Mucosa of rectum (tissue), 2 donors: ENCODE data around the gene ATP2A1.
A peak's percentile ranks its signal among the peaks of the same experiment; 100 is the strongest.

Experiments
- H3K27ac ChIP-seq, 2 donors: one replicate each; pipeline ENCODE4 v1.7.0; 2013; ENCODE audit warnings: inconsistent platforms in 2 of 2, low read depth in 2 of 2, low read length in 2 of 2
- H3K27me3 ChIP-seq, 2 donors: one replicate each; pipeline ENCODE4 v1.7.0; 2013; ENCODE audit warnings: low read length in 2 of 2; ENCODE audit not compliant: control insufficient read depth in 2 of 2, insufficient read depth in 2 of 2
- H3K36me3 ChIP-seq, 2 donors: one replicate each; pipeline ENCODE4 v1.7.0; 2013; ENCODE audit warnings: low read length in 2 of 2; ENCODE audit not compliant: control insufficient read depth in 2 of 2, insufficient read depth in 2 of 2
- H3K4me1 ChIP-seq, 2 donors: one replicate each; pipeline ENCODE4 v1.7.0; 2013; ENCODE audit warnings: low read length in 2 of 2, mild to moderate bottlenecking in 1 of 2; ENCODE audit not compliant: control insufficient read depth in 2 of 2, insufficient read depth in 2 of 2
- H3K4me3 ChIP-seq, 2 donors: one replicate each; pipeline ENCODE4 v1.7.0; 2013; ENCODE audit warnings: low read length in 2 of 2
- H3K9ac ChIP-seq, 2 donors: one replicate each; pipeline ENCODE4 v1.7.0; 2013; ENCODE audit warnings: low read length in 2 of 2, low read depth in 1 of 2, mild to moderate bottlenecking in 1 of 2
- H3K9me3 ChIP-seq, 2 donors: one replicate each; pipeline ENCODE4 v1.7.0; 2013; ENCODE audit warnings: low read length in 2 of 2; ENCODE audit not compliant: control insufficient read depth in 2 of 2
- donor health status: healthy.
- donor health status: Normal muscosa, but diverticular disease.

ATP2A1 gene

GRCh38 chr16:28873543-28874201 is 4.6 kb upstream of the ATP2A1 start:
- H3K36me3 ChIP-seq = peaks cover 41% of the 10 kb centered on the region in 2 donors
- no peaks in the 10 kb centered on the region for H3K9me3 ChIP-seq

GRCh38 chr16:28874406-28874805 is 3.9 kb upstream of the ATP2A1 start:
- no peak overlapping the region for H3K27ac ChIP-seq
- H3K9ac ChIP-seq = no peak overlapping the region
- H3K36me3 ChIP-seq = peaks cover 33 to 34% of the 10 kb centered on the region in 2 donors
- H3K9me3 ChIP-seq = no peaks in the 10 kb centered on the region
- no peaks in the 10 kb centered on the region for H3K27me3 ChIP-seq
- H3K4me3 ChIP-seq = no peak overlapping the region
- H3K4me1 ChIP-seq = peaks cover 3 to 4% of the 10 kb centered on the region in 2 donors

More at GRCh38 chr16:28873543-28874201, 4.6 kb upstream of the ATP2A1 start:
- H3K9ac ChIP-seq = no peak overlapping the region
- H3K4me1 ChIP-seq = no peaks in the 10 kb centered on the region
- H3K27ac ChIP-seq = no peak overlapping the region
- no peak overlapping the region for H3K4me3 ChIP-seq
- H3K27me3 ChIP-seq = no peaks in the 10 kb centered on the region

DNA sequence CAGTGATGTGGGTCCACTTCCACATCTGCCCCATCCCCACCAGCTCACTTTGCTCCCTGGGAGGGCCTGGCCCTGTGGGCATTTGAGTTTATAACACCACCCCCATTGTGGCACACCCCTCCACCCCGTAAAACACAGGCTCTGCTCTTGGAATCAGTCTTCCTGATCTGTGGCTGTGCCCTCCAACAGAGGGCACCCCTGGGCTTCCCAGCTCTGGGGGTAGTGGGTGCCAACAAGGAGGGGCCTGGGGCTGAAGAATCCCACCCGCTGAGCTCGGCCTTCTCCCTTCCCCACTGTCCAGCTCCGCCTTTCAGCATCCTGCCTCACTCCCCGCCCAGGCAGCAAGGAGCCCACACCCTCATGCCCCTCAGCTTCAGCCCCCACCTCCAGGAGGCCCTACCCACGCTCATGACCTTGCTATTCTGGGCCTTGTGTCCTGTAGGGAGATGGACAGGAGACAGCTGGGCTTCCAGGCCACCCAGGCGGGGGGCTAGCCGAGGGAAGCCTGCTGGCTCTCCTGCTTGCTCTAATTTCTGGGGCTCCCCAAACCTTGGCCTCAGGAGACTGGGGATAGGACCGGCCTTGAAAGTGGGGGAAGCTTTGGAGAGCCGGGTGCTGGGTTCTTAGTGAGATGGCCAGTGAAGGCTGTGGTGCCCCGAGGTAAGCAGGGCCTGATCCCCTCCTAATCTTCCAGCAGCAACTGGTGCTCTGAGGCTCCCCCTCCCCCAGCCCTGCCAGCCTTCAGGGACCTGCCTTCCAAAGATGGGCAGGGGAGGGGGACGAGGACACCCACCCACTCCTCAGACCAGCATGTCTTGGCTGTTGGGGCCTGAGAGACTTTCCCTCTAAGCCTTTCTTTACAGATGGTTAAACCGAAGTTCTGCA is 2.9 kb upstream of the ATP2A1 start:
- Histone ChIP-seq H3K9me3 (no peaks in the 10 kb centered on the region), H3K27me3 (no peaks in the 10 kb centered on the region), H3K9ac (no peak overlapping the region), H3K4me1 (peaks cover 8 to 9% of the 10 kb centered on the region in 2 donors), H3K36me3 (peaks cover 24% of the 10 kb centered on the region in 2 donors), H3K27ac (no peak overlapping the region), H3K4me3 (no peak overlapping the region)

DNA sequence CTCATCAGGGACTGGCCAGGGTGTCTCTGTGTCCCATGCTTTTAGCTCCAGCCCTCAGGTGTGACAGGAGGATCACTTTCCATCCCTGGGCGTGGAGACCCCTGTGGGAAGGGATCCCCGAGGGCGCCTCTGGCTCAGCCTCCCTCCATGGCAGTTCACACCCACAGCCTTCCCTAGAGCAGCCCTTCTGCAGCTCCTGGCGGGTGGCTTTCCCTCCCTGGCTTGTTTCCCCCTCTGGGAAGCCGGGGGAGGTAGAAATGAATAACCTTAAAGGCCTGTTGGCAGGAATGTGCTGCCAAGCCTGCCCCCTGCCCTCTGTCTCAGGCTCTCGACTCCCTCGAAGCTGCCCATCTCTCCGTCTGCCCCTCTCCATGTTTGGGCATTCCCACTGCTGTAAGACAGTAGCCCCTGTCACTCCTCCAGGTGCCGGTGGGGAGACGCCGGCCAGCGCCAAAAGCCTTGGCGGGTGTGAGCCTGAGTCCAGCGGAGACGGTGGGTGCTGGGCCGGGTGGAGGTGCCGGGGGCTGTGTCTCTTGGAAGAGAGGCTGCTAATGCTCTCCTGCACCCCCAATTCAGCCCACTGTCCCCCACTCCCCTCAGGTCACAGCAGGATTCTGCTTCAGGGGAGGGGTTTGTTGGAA is 2.1 kb upstream of the ATP2A1 start:
- Histone ChIP-seq H3K4me3 (no peak overlapping the region), H3K9me3 (no peaks in the 10 kb centered on the region), H3K9ac (no peak overlapping the region), H3K27me3 (no peaks in the 10 kb centered on the region), H3K36me3 (peaks cover 19 to 23% of the 10 kb centered on the region in 2 donors), H3K27ac (no peak overlapping the region), H3K4me1 (peaks cover 8 to 9% of the 10 kb centered on the region in 2 donors)

DNA sequence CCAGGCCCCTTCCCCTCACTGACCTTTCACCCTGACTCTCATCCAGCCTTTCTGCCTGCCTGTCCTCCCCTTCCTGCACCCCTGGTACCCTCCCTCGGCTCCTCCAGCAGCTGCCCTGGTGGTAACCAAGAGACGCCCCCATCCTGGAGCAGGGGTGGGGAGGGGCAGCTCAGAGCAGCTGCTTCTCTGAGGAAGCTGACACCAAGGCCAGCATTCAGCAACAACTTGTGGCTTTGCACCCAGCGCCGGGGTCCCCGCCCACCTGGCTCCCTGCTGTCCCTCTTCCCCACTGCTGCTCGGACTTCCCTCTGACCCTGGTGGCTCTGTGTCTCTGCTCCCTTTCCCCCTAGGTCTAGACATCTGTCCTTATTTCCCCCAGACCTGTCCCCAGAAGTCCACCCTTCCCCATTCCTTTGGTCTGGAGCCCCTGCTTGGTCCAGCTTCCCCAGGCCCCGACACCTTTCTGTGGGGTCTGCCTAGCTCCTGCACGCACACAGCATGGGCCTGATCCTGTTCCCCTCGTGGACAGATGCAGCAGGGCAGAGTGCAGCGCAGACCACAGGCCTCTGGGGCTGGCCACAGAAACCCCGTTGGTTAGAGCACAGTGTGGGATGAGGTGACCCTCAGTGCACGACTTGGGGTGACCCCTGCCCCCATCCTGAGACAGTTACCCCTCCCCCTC is 1.2 kb upstream of the ATP2A1 start:
- no peak overlapping the region for H3K9ac ChIP-seq
- H3K36me3 ChIP-seq = peaks cover 9 to 15% of the 10 kb centered on the region in 2 donors
- H3K4me1 ChIP-seq = peaks cover 8 to 9% of the 10 kb centered on the region in 2 donors
- H3K4me3 ChIP-seq = no peak overlapping the region
- H3K27me3 ChIP-seq = no peaks in the 10 kb centered on the region
- H3K27ac ChIP-seq = no peak overlapping the region
- H3K9me3 ChIP-seq = no peaks in the 10 kb centered on the region

DNA sequence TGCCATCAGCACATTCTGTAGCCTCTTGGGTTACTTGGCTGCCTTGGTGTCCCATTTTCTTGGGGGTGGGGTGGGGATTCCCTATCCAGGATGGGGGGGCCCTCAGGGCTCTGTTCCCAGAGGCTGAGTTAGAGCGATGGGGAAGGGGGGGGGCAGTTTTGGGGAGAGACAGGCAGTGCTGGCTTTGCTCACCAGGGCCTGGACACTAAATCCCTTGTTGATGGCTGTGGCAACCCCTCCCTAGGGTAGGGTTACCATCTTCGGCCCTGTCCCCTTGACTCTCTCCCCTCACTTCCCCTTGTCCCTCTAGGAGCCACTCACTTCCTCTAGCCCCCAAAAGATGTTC is 660 bp upstream of the ATP2A1 start:
- no peak overlapping the region for H3K27ac ChIP-seq
- peaks cover 8 to 10% of the 10 kb centered on the region in 2 donors for H3K36me3 ChIP-seq
- peaks cover 8 to 9% of the 10 kb centered on the region in 2 donors for H3K4me1 ChIP-seq
- H3K4me3 ChIP-seq = no peak overlapping the region
- H3K9me3 ChIP-seq = no peaks in the 10 kb centered on the region
- peaks cover 0 to 2% of the 10 kb centered on the region in 2 donors for H3K27me3 ChIP-seq
- H3K9ac ChIP-seq = no peak overlapping the region

DNA sequence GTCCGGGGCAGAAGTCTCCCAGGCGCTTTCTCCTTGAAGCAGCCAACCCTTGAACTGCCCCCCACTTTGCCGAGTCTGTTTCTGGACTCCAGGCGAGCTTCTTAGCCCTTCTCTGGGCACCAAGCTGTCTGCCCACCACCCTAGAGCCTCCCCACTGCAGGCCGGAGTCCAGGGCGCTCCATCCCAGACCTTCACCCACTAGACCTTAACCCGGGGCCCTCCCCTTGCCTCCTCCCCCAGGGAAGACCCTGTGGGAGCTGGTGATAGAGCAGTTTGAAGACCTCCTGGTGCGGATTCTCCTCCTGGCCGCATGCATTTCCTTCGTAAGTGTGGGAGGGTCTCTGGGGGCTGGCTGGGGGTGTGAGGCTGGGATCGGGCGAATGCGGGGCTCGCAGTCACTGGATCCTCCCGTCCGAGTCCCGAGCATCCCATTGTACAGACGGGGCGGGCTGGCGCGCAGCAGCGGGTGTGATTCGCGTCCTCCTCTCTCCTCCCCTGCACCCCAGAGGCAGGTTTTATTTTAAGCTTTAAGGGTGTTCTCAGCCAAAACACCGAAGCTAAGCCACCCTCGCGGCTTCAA is 1.1 kb downstream of the ATP2A1 start:
- H3K9ac ChIP-seq = peak overlapping the region; percentile 69 to 70
- H3K27ac ChIP-seq = no peak overlapping the region

GRCh38 chr16:28879841-28880588 is 1.7 kb downstream of the ATP2A1 start:
- H3K36me3 ChIP-seq = no peaks in the 10 kb centered on the region
- H3K9ac ChIP-seq = peak overlapping the region; percentile 69 to 70
- no peak overlapping the region for H3K27ac ChIP-seq
- no peaks in the 10 kb centered on the region for H3K9me3 ChIP-seq
- H3K4me1 ChIP-seq = peaks cover 8 to 9% of the 10 kb centered on the region in 2 donors
- H3K27me3 ChIP-seq = peaks cover 0 to 2% of the 10 kb centered on the region in 2 donors
- peak overlapping the region; percentile 66 to 83 for H3K4me3 ChIP-seq

More for the DNA sequence above, 1.1 kb downstream of the ATP2A1 start:
- Histone ChIP-seq H3K4me3 (peak overlapping the region; percentile 66 to 83), H3K4me1 (peaks cover 8 to 9% of the 10 kb centered on the region in 2 donors), H3K27me3 (peaks cover 0 to 2% of the 10 kb centered on the region in 2 donors), H3K9me3 (no peaks in the 10 kb centered on the region), H3K36me3 (peaks cover 0 to 1% of the 10 kb centered on the region in 2 donors)

DNA sequence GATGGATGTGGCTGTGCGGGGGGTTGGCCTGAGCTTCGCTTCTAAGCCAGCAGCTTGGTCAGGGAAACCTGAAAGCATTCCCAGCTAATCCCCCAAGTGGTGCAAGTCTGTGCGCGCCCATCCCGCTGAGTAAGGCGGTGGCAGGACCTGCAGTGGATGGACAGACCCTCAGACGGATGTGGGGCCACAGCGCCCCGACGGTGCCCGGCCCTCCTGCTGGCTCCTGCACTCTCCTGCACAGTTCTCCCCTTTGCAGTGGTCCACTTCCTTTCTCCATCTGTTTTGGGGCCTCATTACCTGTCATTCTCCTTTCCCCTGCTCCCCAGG is 2.3 kb downstream of the ATP2A1 start:
- no peak overlapping the region for H3K9ac ChIP-seq
- H3K27me3 ChIP-seq = peaks cover 0 to 2% of the 10 kb centered on the region in 2 donors
- peaks cover 8 to 9% of the 10 kb centered on the region in 2 donors for H3K4me1 ChIP-seq
- H3K27ac ChIP-seq = no peak overlapping the region
- no peaks in the 10 kb centered on the region for H3K9me3 ChIP-seq
- no peak overlapping the region for H3K4me3 ChIP-seq
- H3K36me3 ChIP-seq = no peaks in the 10 kb centered on the region
